ENCODE data around the gene RAB7A.
"Not testable (repeated sequence)": the region's sequence is repeated elsewhere in the genome, so short reads cannot be mapped to it uniquely, and the experiment has no call there.

RAB7A gene

DNA sequence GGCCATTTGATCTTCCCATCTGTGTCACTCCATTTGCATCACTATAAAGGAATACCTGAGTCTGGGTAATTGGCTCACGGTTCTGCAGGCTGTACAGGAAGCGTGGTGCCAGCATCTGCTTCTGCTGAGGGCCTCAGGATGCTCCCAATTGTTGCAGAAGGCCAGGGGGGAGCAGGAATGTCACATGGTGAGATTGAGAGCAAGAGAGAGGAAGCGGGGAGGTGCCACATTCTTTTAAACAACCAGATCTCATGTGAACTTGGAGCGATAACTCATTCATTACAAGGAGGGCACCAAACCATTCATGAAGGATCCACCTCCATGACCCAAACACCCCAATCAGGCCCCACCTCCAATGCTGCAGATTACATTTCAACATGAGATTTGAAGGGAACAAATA is 13.1 kb upstream of the RAB7A start:
- no peak for DNase-seq

DNA sequence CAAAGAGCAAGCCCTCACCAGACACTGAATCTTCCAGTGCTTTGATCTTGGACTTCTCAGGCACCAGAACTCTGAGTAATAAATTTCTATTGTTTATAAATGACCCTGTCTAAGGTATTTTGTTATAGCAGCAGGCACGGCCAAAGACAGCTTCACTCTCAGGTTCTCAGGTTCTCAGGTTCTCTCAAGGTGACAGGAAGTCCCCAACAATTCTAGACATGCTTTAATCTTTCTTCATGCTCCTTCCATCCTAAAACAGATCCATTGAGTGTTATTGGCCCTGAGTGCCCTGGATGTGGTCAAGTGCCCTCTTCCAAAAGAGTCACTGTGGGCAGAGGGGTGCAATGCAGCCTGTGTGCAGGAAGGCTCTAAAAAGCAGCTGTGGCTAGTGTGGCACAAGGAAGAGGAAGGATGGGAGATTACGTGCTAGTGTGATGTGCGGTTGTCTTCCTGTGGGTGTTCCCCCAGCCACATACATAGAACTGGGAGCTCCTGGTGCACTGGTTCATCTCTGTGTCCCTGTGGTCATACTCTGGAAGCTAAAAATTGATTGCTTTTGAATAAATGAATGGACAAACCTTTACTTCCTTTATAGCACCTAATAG is 11.0 kb upstream of the RAB7A start:
- no peak for DNase-seq

DNA sequence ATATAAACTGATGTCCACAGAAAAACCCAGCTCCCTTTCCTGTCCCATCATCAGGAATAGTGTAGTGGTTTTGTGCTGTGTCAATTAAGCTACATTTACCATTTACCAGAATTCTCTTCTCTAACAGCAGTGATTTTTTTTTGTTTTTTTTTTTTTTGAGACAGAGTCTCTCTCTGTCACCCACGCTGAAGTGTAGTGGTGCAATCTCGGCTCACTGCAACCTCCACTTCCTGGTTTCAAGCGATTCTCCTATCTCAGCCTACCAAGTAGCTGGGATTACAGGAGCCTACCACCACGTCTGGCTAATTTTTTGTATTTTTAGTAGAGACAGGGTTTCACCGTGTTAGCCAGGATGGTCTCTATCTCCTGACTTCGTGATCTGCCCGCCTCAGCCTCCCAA is 7.1 kb upstream of the RAB7A start:
- not testable (repeated sequence) for DNase-seq

DNA sequence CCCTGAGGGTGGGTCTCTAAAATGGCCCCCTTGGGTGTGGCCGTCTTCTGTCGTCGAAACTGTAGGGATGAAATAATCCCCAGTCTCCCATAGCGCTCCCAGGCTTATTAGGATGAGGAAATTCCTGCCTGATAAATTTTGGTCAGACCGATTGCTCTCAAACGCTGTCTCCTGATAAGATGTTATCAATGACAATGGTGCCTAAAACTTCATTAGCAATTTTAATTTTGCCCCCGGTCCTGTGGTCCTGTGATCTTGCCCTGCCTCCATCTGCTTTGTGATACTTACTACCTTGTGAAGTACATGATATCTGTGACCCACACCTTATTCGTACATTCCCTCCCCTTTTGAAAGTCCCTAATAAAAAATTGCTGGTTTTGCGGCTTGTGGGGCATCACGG is 5.1 kb upstream of the RAB7A start:
- no peak for DNase-seq

DNA sequence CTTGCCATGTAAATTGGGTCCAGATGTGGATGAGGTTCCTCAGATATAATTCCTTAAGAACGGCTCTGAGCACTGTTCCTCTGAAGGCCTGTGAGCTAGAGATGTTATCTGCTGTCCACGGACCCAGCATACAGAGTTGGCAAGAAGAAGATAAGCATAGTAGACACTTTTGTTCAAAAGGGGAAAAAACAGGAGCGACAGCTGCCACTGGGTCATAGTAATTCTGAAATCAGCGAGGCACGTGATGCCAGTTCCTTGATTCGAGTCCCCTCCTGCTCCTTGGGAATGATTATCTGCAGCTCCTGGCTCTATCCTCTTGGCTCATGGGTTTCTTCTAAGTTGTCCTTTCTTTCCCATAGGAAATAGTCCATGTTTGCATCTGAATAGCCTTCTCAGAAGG is 2.5 kb upstream of the RAB7A start:
- no peak for DNase-seq

DNA sequence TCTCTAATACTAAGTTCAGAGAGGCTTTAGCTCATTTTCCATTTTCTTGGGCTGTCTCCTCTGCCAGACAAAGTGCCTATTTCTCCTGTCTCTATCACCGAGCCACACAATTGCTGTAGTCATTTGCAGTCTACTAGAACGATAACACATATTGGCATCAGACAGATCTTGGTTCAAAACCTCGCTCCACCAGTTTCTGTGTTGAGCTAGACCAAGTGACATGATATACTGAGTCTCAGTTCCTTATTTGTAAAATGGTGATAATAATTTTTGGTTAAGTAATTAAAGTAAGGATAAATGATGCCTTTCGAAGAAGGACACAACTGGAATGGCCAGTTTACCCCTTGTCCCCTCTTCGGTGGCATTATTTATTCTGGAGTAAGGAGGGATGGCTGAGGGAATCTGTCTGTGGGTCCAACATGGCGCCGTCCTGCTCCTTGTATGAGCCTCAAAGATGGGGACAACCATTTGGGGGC is 398 bp upstream of the RAB7A start:
- no peak for DNase-seq

DNA sequence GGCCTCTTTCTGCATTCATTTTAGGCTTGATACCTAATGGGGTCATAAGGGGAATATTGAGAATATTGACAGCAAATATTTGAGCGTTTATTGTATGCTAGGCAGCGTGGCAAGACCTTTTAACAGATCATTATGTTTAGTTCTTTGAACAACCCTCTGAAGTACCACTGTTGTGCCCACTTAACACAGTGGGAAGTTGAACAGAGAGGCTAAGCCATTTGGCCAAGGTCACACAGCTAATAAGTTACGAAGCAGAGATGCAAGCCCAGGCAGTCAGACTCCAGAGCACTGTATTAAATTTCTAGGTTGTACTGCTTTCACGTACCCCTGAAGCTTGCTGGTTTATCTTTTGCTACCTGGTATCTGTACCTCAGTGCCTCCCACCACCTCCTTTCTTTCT is 1.1 kb downstream of the RAB7A start:
- DNase-seq, result no peak

DNA sequence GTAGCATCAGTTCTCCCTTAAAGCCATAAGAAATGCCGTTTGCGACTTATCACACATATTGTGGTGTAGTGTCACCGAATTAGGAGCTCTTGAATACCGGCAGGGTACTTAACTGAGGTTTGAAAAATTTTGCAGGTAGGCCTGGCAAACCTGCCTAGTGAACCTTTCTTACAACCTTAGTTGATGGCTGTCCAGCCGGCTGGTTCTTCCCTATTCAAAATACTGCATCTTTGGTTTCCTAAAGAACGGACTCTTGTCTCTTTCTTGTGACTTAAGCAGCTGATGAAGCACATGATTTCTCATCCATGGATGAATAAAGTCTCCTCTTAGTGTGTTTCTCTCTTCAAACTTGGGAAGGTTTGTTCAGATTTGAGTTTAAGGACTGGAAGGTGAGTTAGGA is 1.5 kb downstream of the RAB7A start:
- no peak for DNase-seq

DNA sequence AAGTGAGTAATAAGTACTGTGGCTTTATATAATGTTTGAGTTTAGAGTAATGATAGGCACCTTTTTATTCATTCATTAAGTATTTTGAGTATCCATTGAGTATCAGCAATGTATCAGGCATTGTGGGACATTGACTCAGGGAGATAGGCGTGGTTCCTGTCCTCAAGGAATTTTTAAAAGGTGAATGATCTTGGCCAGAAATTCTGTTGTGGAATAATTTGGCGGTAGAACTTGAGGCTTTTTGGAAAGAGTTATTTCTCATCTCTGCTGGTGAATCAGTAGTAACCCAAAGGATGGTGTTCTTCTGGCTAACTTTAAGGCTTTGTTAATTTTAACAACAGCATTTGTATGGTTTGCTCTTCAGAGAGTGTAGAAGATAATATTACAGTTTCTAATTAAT is 2.0 kb downstream of the RAB7A start:
- no peak for DNase-seq

DNA sequence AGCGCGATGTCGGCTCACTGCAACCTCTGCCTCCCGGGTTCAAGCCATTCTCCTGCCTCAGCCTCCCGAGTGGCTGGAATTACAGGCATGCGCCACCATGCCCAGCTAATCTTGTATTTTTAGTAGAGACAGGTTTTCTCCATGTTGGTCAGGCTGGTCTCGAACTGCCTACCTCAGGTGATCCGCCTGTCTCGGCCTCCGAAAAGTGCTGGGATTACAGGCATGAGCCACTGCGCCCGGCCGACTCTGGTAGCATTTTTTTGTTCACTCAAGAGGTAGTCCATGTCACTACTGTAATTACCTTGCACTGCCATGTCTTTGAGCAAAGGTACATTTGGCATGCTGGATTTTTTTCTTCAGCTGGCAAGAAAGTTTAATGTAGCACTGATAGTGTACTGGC is 2.5 kb downstream of the RAB7A start:
- DNase-seq, result peak; percentile 58

DNA sequence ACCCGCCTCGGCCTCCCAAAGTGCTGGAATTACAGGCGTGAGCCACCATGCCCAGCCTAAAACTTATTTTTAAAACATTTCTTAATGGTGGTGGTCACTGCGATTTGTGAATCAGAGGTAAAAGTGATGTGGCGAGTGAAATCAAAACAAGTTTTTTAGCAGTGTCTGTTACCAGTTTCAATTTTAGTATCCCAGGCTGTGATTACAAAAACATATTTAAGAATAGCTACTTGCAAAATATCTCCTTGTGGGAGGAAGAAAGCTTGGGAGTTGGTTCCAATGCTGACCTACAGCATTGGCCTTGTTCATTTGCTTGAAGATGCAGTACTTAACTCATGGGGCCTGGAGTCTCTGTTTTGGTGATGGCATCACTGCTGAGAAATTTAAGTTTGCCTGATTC is 4.5 kb downstream of the RAB7A start:
- DNase-seq, result peak; percentile 47

DNA sequence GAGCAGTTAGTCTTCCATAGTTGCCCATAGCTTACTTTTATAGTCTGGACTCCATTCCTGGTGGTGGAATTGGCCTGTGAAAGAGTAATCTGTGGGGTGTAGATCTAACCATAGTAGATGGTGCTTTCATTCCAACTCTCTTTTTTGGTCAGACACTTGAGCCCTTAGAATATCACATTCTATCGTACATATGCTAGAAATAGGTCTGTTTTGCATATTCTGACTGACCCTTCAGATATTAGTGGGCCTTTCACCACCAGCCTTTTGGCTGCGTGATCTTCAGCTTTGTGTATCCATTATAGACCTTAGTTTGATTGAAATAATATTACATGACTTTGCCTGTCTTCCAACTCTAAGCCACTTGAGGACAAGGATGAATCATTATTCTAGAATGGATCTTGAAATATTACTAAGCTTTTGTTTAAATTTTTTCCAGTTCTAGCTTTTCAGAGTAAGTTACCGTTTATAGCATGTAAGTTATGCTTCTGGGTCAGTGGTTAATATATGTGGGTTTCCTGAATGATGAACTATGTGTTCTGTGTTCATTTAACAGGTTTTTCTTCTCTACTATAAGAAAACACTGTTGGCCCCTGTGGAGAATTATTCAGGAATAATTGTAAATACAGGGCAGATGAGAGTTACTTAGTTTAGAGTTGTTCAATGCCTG is 8.7 kb downstream of the RAB7A start:
- no peak for DNase-seq

DNA sequence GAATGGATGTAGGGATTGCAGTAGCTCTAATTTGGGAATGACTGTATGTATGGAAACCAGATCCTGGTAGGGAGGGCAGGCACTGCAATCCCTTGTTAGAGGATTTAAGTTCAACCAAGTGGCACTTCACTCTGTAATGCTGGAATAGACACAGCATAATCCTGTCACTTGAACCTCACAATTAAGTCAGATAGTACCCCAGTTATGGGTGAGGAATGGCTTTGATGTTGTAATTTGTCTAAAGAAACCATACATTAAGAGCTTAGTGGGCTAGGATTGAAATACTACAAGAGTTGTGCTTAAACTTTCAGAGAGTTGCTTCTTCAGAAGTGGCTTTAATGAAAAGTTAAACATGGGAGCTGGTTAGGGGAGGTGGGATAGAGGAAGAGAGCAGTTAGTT is 9.3 kb downstream of the RAB7A start:
- no peak for DNase-seq

DNA sequence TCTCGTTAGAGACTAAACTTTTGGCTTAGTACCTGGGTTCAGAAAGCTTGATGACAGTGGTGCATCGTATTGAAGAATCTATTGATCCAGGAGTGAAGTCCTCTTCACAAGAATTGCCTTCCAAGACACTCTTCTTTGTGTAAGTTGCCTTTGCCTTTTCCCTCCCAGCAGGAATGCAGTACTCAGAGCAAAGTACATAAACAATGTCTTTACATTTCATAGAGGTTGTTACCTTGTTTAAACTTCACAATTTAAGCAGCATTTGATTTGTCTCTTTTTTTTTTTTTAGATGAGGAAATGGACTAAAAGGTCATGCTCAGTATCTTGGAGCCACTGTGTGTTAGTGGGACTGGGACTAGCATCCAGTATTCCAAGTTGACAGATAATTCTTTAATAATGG is 9.9 kb downstream of the RAB7A start:
- no peak for DNase-seq

DNA sequence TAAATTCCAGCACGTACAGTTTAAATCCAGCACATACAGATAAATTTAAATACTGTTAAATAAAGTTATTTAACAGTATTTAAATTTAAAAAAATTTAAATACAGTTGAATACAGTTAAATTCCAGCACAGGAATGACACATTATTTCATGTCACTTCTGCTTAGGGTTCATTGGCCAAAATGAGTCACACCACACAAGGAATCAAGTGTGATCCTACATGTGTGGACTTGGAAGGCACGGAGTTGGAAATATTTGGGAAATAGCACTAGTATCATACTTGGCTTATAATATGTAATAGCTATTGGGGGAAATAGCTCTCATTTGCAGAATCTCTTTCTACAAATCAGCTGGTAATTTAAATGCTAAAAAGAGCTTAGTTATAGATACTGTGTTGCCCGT is 10.6 kb downstream of the RAB7A start:
- no peak for DNase-seq

DNA sequence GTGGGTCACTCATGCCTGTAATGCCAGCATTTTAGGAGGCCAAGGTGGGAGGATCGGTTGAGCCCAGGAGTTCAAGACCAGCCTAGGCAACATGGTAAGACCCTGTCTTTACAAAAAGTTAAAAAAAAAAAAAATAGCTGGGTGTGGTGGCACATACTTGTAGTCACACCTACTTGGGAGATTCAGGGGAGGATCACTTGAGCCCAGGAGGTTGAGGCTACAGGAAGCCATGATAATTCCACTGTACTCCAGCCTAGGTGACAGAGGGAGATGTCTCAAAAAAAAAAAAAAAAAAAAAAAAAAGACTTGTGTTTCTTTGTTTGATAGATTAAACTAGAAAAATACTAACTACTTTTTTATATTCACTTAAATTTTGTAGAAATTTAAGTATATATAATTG is 14.6 kb downstream of the RAB7A start:
- no peak for DNase-seq

DNA sequence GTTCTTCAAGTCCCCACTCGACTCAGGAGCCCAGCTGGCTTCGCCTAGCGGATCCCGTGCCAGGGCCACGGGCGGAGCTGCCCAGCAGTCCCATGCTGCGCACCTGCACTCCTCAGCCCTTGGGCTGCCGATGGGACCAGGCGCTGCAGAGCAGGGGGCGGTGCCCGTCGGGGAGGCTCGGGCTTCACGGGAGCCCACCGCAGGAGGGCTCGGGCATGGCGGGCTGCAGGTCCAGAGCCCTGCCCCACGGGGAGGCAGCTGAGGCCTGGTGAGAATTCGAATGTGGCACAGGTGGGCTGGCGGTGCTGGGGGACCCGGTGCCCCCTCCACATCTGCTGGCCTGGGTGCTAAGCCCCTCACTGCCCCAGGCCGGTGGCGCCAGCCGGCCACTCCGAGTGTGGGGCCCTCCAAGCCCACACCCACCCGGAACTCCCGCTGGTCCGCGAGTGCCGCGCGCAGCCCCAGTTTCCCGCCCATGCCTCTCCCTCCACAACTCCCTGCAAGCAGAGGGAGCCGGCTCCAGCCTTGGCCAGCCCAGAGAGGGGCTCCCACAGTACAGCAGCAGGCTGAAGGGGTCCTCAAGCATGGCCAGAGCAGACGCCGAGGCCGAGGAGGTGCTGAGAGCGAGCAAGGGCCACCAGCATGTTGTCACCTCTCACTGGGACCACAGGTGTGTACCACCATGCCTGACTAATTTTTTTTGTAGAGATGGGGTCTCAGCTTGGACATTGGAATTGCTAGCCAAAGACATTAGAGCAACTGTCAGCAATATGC is 17.0 kb downstream of the RAB7A start:
- DNase-seq, result no peak

DNA sequence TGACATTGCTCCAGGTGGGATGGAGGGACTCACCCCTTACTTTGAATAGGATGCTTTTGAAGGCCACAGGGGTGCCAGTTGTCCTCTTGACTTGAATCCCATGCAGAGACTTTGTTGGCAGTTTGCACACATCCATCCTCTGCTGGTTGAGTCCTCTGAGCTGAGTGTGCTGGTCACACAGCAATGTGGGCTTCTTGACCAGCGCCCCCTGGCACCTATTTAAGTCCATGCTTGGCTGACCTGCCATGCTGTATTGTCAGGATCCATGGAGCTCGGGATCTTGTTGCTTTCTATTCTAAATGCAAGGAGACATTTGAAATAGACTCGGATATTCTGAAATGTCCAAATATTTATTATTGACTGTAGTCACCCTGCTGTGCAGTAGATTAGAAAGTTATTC is 19.8 kb downstream of the RAB7A start:
- DNase-seq, result no peak

DNA sequence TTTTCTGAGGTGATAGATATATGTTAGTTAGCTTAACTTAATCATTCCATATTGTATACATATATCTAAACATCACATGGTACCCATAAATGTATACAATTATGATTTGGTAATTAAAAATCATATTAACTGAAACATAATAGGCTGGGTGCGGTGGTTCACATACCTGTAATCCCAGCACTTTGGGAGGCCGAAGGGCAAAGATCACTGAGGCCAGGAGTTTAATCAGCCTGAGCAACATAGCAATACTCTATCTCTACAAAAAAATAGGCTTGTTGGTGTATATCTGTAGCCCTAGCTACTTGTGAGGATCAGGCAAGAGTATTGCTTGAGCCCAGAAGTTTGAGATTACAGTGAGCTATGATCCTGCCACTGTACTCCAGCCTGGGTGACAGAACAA is 20.9 kb downstream of the RAB7A start:
- DNase-seq, result no peak

DNA sequence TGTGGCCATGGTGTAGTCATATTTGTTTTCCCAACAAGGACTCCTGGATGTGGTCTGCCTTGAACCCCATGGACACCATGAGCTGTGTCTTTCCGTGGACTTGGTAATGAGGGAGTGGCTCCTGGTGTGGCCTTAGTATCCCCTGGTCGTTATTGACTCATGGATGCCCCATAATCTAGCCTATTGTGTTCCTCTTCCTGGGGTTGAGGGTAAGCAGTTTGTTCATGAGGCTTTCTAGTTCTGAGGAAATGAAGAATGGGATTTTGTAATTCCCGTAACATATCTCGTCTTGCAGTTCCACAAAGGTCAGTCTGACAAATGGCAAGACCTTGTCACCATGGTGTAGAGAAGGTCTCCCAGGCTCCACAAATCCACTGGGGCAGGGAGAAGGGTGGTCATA is 22.6 kb downstream of the RAB7A start:
- DNase-seq, result no peak

DNA sequence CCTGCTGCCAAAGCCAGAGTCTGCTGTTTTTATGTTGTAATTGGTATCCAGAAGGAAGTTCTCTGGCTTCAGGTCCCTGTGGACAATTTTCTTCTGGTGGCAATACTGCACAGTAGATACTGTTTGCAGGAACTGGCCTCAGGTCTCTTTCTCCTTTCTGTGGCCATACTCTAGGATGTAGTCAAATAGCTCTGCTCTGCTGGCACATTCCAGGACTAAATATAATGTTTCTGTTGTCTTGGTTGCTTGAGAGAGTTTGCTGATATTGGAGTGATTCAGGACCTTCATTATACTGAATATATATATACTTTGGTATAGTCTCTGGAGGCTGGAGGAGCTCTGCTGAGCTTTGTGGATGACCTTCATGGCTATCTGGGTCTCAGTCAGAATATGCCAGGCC is 23.1 kb downstream of the RAB7A start:
- DNase-seq, result no peak

DNA sequence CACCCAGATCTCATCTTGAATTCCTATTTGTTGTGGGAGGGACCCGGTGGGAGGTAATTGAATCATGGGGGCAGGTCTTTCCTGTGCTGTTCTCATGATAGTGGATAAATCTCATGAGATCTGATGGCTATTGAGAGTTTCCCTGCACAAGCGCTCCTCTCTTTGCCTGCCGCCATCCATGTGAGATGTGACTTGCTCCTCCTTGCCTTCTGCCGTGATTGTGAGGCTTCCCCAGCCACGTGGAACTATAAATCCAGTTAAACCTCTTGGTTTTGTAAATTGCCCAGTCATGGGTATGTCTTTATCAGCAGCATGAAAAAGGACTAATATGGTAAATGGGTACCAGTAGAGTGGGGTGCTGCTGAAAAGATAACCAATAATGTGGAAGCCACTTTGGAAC is 23.6 kb downstream of the RAB7A start:
- not testable (repeated sequence) for DNase-seq

DNA sequence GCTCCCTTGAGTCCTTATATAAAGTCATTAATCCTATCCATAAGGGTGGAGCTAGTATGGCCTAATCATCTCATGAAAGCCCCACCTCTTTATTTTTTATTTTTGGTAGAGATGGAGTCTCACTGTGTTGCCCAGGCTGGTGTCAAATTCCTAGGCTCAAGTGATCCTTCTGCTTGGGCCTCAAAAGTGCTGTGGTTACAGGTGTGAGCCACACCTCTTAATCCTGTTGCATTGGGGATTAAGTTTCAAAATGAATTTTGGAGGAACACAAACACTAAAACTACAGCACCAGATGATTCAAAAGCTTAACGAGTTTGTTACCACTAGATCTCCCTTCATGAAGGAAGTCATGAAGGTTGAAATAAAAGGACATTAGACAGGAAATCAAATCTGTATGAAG is 27.7 kb downstream of the RAB7A start:
- DNase-seq, result no peak

DNA sequence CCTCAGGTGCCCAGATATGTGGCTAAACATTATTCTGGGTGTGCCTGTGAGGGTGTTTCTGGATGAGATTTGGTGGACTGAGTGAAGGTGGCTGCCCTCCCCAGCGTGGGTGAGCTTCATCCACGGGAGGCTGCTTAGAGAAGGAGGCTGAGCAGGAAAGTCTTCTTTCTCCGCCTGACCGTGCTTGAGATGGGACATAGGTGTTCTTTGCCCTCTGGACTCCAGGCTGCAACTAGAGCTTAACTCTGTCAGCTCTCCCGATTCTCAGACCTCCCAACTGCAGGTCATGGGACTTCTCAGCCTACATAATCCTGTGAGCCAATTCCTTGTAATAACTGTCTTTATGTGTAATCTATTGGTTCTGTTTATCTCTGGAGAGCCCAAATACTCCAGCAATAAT is 34.1 kb downstream of the RAB7A start:
- DNase-seq, result no peak

Data from activated effector memory CD4-positive, alpha-beta T cell treated with anti-CD3 and anti-CD28 coated beads, Interleukin-2, amount 50 U/mL, for 16 hours (primary cell).